Measurements from ENCODE around the gene VSIG2.

The VSIG2 gene

DNA sequence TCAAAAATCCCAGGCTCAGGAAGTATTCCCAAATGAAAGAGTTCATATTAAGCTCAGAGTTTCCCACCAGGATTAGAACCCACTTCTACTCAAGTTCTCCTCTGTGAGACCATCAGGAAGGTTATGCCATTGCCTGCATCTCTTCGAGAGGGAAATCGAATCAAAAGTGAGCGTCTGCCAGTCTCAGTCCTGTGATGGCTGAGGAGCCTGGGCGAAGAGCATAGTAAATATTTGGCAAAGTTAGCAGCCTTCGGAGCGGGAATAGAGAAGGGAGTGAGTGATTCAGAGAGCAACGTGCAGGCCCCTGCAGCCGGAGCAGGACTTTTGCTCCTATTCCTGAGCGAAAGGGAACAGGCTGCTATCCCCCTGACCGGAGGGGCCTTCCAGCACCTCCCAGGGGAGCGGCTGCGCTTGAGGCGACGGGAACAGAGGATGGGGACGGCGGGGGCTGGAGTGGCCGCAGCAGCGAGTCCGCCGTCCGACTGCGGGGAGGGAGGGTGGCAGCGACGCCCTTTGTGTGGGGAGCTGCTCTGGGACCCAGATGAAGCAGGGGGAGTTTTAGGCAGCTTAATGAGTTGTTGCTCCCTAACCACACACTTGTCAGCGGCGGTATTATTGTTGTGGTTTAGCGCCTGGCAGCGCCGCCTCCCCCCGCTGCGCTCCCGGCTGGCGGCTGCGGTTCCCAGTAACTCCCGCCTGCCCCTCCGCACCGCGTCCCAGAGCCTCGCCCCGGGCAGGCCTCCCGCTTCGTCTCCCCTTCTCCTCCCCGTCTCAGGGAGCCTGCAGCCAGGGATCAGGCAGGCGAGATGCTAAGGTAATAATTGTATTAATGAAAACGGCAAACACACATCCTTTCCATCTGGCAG lies 34.0 kb downstream of the VSIG2 start:
- DNase-seq: peak; percentile 26

DNA sequence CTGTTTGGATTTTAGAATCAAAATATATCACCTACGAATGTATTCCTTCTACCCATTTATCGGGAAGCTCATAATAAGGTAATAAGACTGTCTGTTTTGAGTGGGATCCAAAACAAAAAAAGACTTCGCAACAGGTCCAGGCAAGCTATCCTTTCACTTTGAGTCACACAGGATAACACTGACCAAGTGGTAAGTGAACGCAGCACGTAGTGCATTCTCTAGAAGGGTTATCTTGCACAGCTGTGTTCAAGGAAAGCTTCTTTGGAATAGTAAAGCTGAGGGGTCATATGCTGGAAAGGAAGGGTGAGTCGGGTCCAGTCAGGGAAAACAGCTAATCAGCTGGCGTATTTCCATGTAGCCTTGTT lies 34.7 kb downstream of the VSIG2 start:
- no peak for DNase-seq

DNA sequence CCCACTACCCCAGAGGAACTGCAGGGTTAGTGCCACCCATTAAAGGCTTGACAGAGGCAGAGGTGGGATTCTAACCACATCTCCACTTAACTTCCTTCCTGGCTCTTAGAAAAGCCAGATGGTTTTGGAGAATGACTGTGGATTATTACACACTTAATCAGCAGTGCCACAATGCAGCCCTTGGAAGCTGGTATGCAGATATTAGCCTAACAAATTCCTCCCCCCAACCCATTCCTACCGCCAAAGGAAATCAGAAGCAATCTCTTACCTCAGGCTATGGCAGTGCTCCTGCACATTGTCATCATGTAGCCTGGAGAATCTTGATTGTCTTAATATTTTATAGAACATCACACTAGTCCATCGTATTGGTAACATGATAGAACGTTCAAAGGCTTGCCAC lies 35.5 kb downstream of the VSIG2 start:
- no peak for DNase-seq

DNA sequence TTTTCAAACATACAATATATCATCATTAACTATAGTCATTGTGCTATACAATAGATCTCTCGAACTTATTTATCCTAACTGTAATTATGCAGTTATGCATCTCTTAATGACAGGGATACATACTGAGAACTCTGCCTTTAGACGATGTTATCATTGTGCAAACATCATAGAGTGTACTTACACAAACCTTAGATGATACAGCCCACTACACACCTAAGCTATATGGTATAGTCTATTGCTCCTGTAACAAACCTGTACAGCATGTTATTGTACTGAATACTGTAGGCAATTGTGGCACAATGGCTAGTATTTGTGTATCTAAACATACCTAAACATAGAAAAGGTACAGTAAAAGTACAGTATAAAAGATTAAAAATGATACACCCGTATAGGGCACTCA lies 39.7 kb downstream of the VSIG2 start:
- no peak for DNase-seq

DNA sequence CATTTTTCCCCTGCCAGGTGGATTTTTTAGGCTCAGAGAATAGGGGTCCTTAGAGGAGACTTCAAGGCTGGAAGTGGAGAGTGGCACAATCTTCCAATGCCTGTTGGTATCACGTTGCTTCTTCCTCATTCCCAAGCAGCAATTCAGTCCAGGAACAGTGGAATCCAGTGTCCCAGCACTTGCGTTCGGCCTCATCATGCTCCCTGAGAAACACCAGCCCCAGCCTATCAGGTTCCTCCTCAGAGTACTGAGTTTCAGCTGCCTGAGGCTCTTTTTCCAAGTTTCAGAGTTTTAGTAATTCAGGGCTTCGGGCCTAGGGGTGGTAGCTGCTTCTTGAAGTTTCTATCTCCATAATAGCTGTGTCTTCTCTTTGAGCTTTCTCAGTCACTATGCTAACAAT lies 44.2 kb downstream of the VSIG2 start:
- DNase-seq: no peak

DNA sequence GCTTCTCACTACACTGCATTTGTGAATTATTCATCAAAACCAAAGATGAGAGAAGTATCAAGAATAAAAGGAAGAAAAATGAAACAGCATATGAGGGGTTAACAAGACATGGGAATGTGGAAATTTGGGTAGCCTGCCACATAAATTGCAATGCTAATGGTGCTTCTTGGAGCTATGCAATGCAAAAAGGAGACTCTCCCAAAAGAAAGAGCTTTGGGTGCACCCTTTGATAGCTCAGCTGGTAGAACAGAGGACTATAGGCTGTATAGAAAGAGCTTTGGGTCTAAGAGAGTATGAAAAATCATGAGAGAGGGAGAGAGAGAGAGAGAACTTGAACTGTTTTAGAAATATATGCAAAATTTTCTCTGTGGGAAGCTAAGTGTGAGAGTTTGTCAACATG lies 52.0 kb downstream of the VSIG2 start:
- DNase-seq: no peak

DNA sequence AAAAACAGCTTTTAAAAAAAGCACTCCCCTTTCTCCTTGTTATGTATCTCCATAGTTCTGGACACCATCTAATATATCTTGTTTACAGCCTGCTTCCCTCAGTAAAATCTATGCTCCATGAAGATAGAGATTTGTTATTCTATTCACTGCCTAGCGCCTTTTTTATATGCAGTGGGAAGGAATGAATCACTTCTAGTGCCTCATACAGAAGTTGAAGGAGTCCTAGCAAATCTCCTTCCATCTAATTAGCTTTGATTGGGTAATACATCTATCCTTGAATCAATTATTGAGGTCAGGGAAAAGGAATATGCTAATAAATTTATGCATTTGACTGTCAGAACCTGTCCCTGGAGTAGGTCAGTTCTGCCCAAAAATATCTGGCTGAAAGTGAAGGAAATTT lies 52.5 kb downstream of the VSIG2 start:
- DNase-seq: no peak

Measured in femur (tissue), 1 donor.